H1 (cell line): ENCODE results near the gene CEP135. TPM values are rescaled to one million over a fixed set of nuclear protein-coding genes. Genes with fewer than 3 reads are reported as not detected.

Source experiments
- CTCF ChIA-PET: fragments of 300-600 bp; sonication (Branson Sonifier 250); formaldehyde crosslinking; loops from one replicate; lab custom pipeline; 2021; ENCODE audit not compliant: partially characterized antibody; lab: Charles Lee
- POLR2A ChIA-PET: fragments of 300-600 bp; sonication (Branson Sonifier 250); formaldehyde crosslinking; loops from one replicate; lab custom pipeline; 2021; ENCODE audit warnings: inconsistent platforms; ENCODE audit not compliant: partially characterized antibody; lab: Charles Lee
- DNase-seq, 2 experiments: peaks; one replicate each; pipeline versions ENCODE4 v3.0.0 to v3.0.0-alpha.2; 2010 to 2022; ENCODE audit warnings: low spot score in 2 of 2, low read depth in 1 of 2, mixed read lengths in 1 of 2
- FAIRE-seq: peaks from 2 replicates; lab custom pipeline; 2011; peaks lifted over from hg19 to GRCh38; lab: Jason Lieb, UNC
- H2AFZ ChIP-seq: 2 replicates; pipeline ENCODE4 v1.8.1; 2012; ENCODE audit warnings: low read length, inconsistent platforms
- H2AK5ac ChIP-seq: 2 replicates; pipeline ENCODE4 v1.6.1; 2013; ENCODE audit warnings: low read depth, low read length
- H2BK120ac ChIP-seq: replicated peaks from 2 replicates; pipeline ENCODE3; 2013; ENCODE audit warnings: low read depth, low read length, inconsistent platforms
- H2BK12ac ChIP-seq: 2 replicates; pipeline ENCODE4 v1.6.1; 2013; ENCODE audit warnings: low read depth, low read length
- H2BK15ac ChIP-seq: 2 replicates; pipeline ENCODE4 v1.6.1; 2013; ENCODE audit warnings: low read length
- H2BK20ac ChIP-seq: 2 replicates; pipeline ENCODE4 v1.6.1; 2013; ENCODE audit warnings: low read length
- H2BK5ac ChIP-seq: 2 replicates; pipeline ENCODE4 v1.6.1; 2013; ENCODE audit warnings: low read depth, low read length
- H3K14ac ChIP-seq: 2 replicates; pipeline ENCODE4 v1.6.1; 2013; ENCODE audit warnings: inconsistent platforms; ENCODE audit not compliant: insufficient read length
- H3K18ac ChIP-seq: 2 replicates; pipeline ENCODE4 v1.6.1; 2013; ENCODE audit warnings: low read length; ENCODE audit errors: extremely low read depth
- H3K23ac ChIP-seq: 2 replicates; pipeline ENCODE4 v1.6.1; 2013; ENCODE audit warnings: inconsistent platforms; ENCODE audit not compliant: insufficient read length
- H3K23me2 ChIP-seq: 2 replicates; pipeline ENCODE4 v1.6.1; 2013; ENCODE audit warnings: low read depth, low read length
- H3K27ac ChIP-seq: 2 replicates; pipeline ENCODE4 v1.6.1; 2011; ENCODE audit warnings: low read depth, low read length, inconsistent platforms
- H3K27me3 ChIP-seq, 4 experiments: replicated peaks in 1 of 4; 1 replicate in 1 of 4; 2 replicates in 3 of 4; pipeline versions ENCODE4 v1.6.1 to v1.8.1; 2011 to 2013; ENCODE audit warnings: low read length in 3 of 4, mild to moderate bottlenecking in 3 of 4, inconsistent platforms in 2 of 4, mixed read lengths in 2 of 4, moderate library complexity in 1 of 4; ENCODE audit not compliant: control insufficient read depth in 3 of 4, insufficient read depth in 3 of 4; ENCODE audit errors: extremely low read depth in 1 of 4
- H3K36me3 ChIP-seq, 4 experiments: 2 replicates each; pipeline versions ENCODE4 v1.6.1 to v1.8.1; 2011 to 2013; ENCODE audit warnings: mild to moderate bottlenecking in 4 of 4, low read length in 3 of 4, moderate library complexity in 2 of 4, control low read depth in 1 of 4, inconsistent platforms in 1 of 4; ENCODE audit not compliant: insufficient read depth in 4 of 4, control insufficient read depth in 2 of 4
- H3K4ac ChIP-seq: replicated peaks from 2 replicates; pipeline ENCODE3; 2013; ENCODE audit warnings: low read length, low read depth, mixed read lengths, inconsistent platforms; ENCODE audit not compliant: insufficient read length
- H3K4me1 ChIP-seq, 4 experiments: replicated peaks in 1 of 4; 1 replicate in 1 of 4; 2 replicates in 3 of 4; pipeline versions ENCODE4 v1.6.1 to v1.8.1; 2011 to 2013; ENCODE audit warnings: low read length in 3 of 4, inconsistent platforms in 2 of 4, mixed read lengths in 1 of 4; ENCODE audit not compliant: insufficient read depth in 4 of 4, control insufficient read depth in 3 of 4
- H3K4me2 ChIP-seq, 2 experiments: 2 replicates each; pipeline versions ENCODE4 v1.6.1 to v1.8.1; 2011 to 2013; ENCODE audit warnings: low read depth in 2 of 2, low read length in 2 of 2, control low read depth in 1 of 2, inconsistent platforms in 1 of 2, mild to moderate bottlenecking in 1 of 2; ENCODE audit not compliant: insufficient read depth in 1 of 2
- H3K4me3 ChIP-seq, 4 experiments: fragments of 200-600, 300-600 bp in 1 of 4; sonication (generic), shearing (Covaris generic), sonication (Bioruptor Twin) in 1 of 4; 2 replicates each; pipeline versions ENCODE4 v1.5.1 to v1.8.1; 2011 to 2016; ENCODE audit warnings: low read length in 4 of 4, low read depth in 3 of 4, control low read depth in 2 of 4, inconsistent platforms in 2 of 4, mild to moderate bottlenecking in 2 of 4, mixed read lengths in 1 of 4, moderate library complexity in 1 of 4; ENCODE audit not compliant: insufficient read depth in 2 of 4; ENCODE audit errors: extremely low read depth in 1 of 4
- H3K56ac ChIP-seq: replicated peaks from 2 replicates; pipeline ENCODE3; 2013; ENCODE audit warnings: low read depth, mild to moderate bottlenecking, mixed read lengths, low read length, inconsistent platforms; ENCODE audit not compliant: insufficient read length
- H3K79me1 ChIP-seq: 2 replicates; pipeline ENCODE4 v1.6.1; 2013; ENCODE audit warnings: low read depth, low read length, control low read depth
- H3K79me2 ChIP-seq, 2 experiments: 2 replicates each; pipeline versions ENCODE4 v1.6.1 to v1.8.1; 2012 to 2013; ENCODE audit warnings: low read length in 2 of 2, mild to moderate bottlenecking in 2 of 2, inconsistent platforms in 1 of 2; ENCODE audit not compliant: insufficient read depth in 2 of 2, control insufficient read depth in 1 of 2
- H3K9ac ChIP-seq, 4 experiments: replicated peaks in 1 of 4; 1 replicate in 1 of 4; 2 replicates in 3 of 4; pipeline versions ENCODE4 v1.6.1 to v1.8.1; 2011 to 2013; ENCODE audit warnings: low read depth in 3 of 4, low read length in 3 of 4, control low read depth in 2 of 4, mild to moderate bottlenecking in 2 of 4, moderate library complexity in 2 of 4, inconsistent platforms in 1 of 4; ENCODE audit errors: extremely low read depth in 1 of 4
- H3K9me3 ChIP-seq, 2 experiments: 2 replicates each; pipeline versions ENCODE4 v1.6.1 to v1.8.1; 2012 to 2013; ENCODE audit warnings: mild to moderate bottlenecking in 2 of 2, moderate library complexity in 2 of 2, control low read depth in 1 of 2, inconsistent platforms in 1 of 2, low read depth in 1 of 2, low read length in 1 of 2, mixed read lengths in 1 of 2; ENCODE audit not compliant: insufficient read depth in 2 of 2
- H4K20me1 ChIP-seq, 2 experiments: replicated peaks in 1 of 2; 2 replicates each; pipeline versions ENCODE3 to v1.8.1; 2011 to 2013; ENCODE audit warnings: inconsistent platforms in 2 of 2, low read length in 2 of 2, mild to moderate bottlenecking in 1 of 2; ENCODE audit not compliant: insufficient read depth in 2 of 2, control insufficient read depth in 1 of 2
- H4K5ac ChIP-seq: 2 replicates; pipeline ENCODE4 v1.6.1; 2013; ENCODE audit warnings: low read length, low read depth, mixed read lengths, inconsistent platforms; ENCODE audit not compliant: insufficient read length
- H4K8ac ChIP-seq: 2 replicates; pipeline ENCODE4 v1.8.0; 2013; ENCODE audit warnings: mild to moderate bottlenecking, moderate library complexity, low read length, inconsistent platforms; ENCODE audit not compliant: insufficient read depth; ENCODE audit errors: extremely low read depth
- H4K91ac ChIP-seq: replicated peaks from 2 replicates; pipeline ENCODE3; 2013; ENCODE audit warnings: low read length, mixed read lengths, inconsistent platforms; ENCODE audit not compliant: insufficient read length
- BACH1 ChIP-seq: IDR thresholded peaks from 2 replicates; pipeline ENCODE4 v1.6.1; 2012; ENCODE audit warnings: low read length, improper control_type of control experiment
- GTF2F1 ChIP-seq: IDR thresholded peaks from 2 replicates; pipeline ENCODE4 v1.6.1; 2012; ENCODE audit warnings: low read depth, low read length, improper control_type of control experiment, borderline replicate concordance
- HDAC2 ChIP-seq, 2 experiments: fragments of 300-600 bp in 1 of 2; sonication (generic) in 1 of 2; IDR thresholded peaks; 2 replicates each; pipeline ENCODE4 v1.6.1; 2011 to 2012; ENCODE audit warnings: low read depth in 2 of 2, low read length in 2 of 2, mild to moderate bottlenecking in 2 of 2, moderate library complexity in 2 of 2, borderline replicate concordance in 1 of 2, inconsistent platforms in 1 of 2
- KDM1A ChIP-seq: fragments of 200-600, 300-600 bp; sonication (generic); IDR thresholded peaks from 2 replicates; pipeline ENCODE4 v1.7.1; 2016; ENCODE audit warnings: mild to moderate bottlenecking, low read length, borderline replicate concordance
- NANOG ChIP-seq: IDR thresholded peaks from 2 replicates; pipeline ENCODE4 v1.6.1; 2011; ENCODE audit warnings: low read length, low read depth, mild to moderate bottlenecking, inconsistent platforms; ENCODE audit not compliant: insufficient read depth, poor library complexity, severe bottlenecking
- POU5F1 ChIP-seq: IDR thresholded peaks from 2 replicates; pipeline ENCODE4 v1.6.1; 2011; ENCODE audit warnings: low read depth, mild to moderate bottlenecking, low read length, moderate library complexity
- RAD21 ChIP-seq, 2 experiments: IDR thresholded peaks in 1 of 2; conservative IDR thresholded peaks in 1 of 2; 2 replicates each; pipeline ENCODE4 v1.6.1; 2011; ENCODE audit warnings: low read depth in 2 of 2, low read length in 2 of 2, improper control_type of control experiment in 1 of 2, inconsistent platforms in 1 of 2, mild to moderate bottlenecking in 1 of 2, moderate library complexity in 1 of 2
- SIX5 ChIP-seq: IDR thresholded peaks from 2 replicates; pipeline ENCODE4 v1.6.1; 2011; ENCODE audit warnings: mild to moderate bottlenecking, low read depth, low read length
- SRF ChIP-seq: IDR thresholded peaks from 2 replicates; pipeline ENCODE4 v1.6.1; 2011; ENCODE audit warnings: mild to moderate bottlenecking, low read depth, low read length, moderate library complexity
- TAF7 ChIP-seq: optimal IDR thresholded peaks from 2 replicates; pipeline ENCODE3; 2011; ENCODE audit warnings: low read depth, mild to moderate bottlenecking, inconsistent platforms, low read length, moderate library complexity, borderline replicate concordance
- TEAD4 ChIP-seq: IDR thresholded peaks from 2 replicates; pipeline ENCODE4 v1.6.1; 2012; ENCODE audit warnings: low read depth, low read length, inconsistent platforms, mixed read lengths
- ZNF274 ChIP-seq: IDR thresholded peaks from 2 replicates; pipeline ENCODE4 v1.7.0; 2012; ENCODE audit warnings: low read length, borderline replicate concordance; ENCODE audit errors: extremely low read depth
- polyA plus RNA-seq, 7 experiments: library from polyadenylated mRNA; depleted of rRNA in 3 of 7; stranded (reverse) in 5 of 7; unstranded in 2 of 7; fragments of >200 nt in 5 of 7; fragments of 200-250 nt in 2 of 7; gene quantifications; 1 replicate in 5 of 7; 2 replicates in 1 of 7; 4 replicates in 1 of 7; pipeline versions ENCODE4 v1.2.1 to v1.2.3, GENCODE V29; 2011 to 2013; ENCODE audit warnings: missing spikeins in 2 of 7, mixed read lengths in 2 of 7
- total RNA-seq: library from RNA; stranded (reverse); fragmentation: NEBNext Ultra II Directional; extraction: Animal tissue kit (Norgen Biotek cat#: 25700); gene quantifications from 2 replicates; pipeline ENCODE4 v1.2.1, GENCODE V29; 2021
- TF ChIP-seq, protein P1 (sequence below): IDR thresholded peaks from 2 replicates; pipeline ENCODE4 v1.6.1; 2011; ENCODE audit warnings: low read depth, mild to moderate bottlenecking, low read length; ENCODE audit not compliant: insufficient read depth

The CEP135 gene
- total and polyA plus RNA-seq, 2 of the 8 experiments (the other 6 are each of a cell fraction or from before 2014, with no cell fraction given), result 2.7 to 14.5 TPM

DNA sequence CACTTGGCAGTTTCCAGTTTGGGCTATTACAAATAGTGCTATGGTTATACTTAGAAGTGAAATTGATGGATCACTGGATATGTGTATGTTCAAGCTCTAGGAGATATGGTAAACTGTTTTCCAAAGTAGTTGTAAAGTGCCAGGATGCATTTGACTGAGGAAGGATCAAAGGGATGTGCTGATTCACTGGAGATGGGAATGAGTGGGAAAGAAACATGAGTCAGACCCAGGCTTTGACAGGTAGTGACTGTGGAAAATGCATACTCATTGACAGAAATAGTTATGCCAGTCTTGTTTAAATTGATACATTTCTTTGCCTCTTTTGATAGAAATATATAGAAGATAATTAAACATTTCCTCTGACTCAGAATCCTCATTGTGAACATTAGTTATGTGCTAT, 77.9 kb downstream of the CEP135 start:
- Histone ChIP-seq H4K5ac (no peak overlapping the region), H3K4ac (no peak overlapping the region), H3K9me3 (no peaks in the 10 kb centered on the region), H4K8ac (no peak overlapping the region), H3K56ac (no peak overlapping the region), H3K23ac (no peak overlapping the region), H2BK120ac (no peak overlapping the region), H3K36me3 (peaks cover 0 to 9% (median 2%) of the 10 kb centered on the region in 4 experiments; a peak in 5 of 8 replicates), H2BK15ac (no peak overlapping the region), H3K79me1 (no peaks in the 10 kb centered on the region), H3K27me3 (no peaks in the 10 kb centered on the region), H4K20me1 (no peaks in the 10 kb centered on the region), H3K18ac (no peak overlapping the region), H3K4me1 (no peaks in the 10 kb centered on the region), H2BK20ac (no peak overlapping the region), H2AK5ac (no peak overlapping the region), H2BK12ac (no peak overlapping the region), H3K23me2 (no peaks in the 10 kb centered on the region), H3K14ac (no peak overlapping the region), H3K79me2 (no peaks in the 10 kb centered on the region), H4K91ac (no peak overlapping the region), H3K9ac (no peak overlapping the region), H3K27ac (no peak overlapping the region), H2AFZ (no peak overlapping the region), H3K4me2 (no peak overlapping the region), H2BK5ac (no peak overlapping the region), H3K4me3 (no peak overlapping the region)
- FAIRE-seq, result no peak
- ChIA-PET CTCF (interaction anchor here (0.8 to 1.4 kb wide), 3 partner anchors 11 to 86 kb away, joined by 3 read pairs; no protein-coding TSS in a partner anchor), POLR2A (no interaction called here)
- TF ChIP-seq, protein P1, sequence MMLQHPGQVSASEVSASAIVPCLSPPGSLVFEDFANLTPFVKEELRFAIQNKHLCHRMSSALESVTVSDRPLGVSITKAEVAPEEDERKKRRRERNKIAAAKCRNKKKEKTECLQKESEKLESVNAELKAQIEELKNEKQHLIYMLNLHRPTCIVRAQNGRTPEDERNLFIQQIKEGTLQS, result no peak
- TF ChIP-seq ZNF274, result no peak
- TF ChIP-seq NANOG, result no peak
- no peak for TF ChIP-seq SIX5
- TF ChIP-seq KDM1A, result no peak
- no peak for TF ChIP-seq HDAC2 (IDR thresholded peaks at IDR 0.05; ENCODE audit: borderline replicate concordance in 1 of 2, low read depth in 2 of 2, low read length in 2 of 2)
- TF ChIP-seq GTF2F1, result no peak
- no peak for TF ChIP-seq TAF7
- TF ChIP-seq RAD21 (IDR thresholded peaks at IDR 0.05 in 1 of 2, conservative IDR thresholded peaks at IDR 0.05 in 1 of 2; ENCODE audit: low read depth in 2 of 2, low read length in 2 of 2), result no peak
- no peak for TF ChIP-seq BACH1
- no peak for TF ChIP-seq SRF
- TF ChIP-seq POU5F1, result no peak
- TF ChIP-seq TEAD4, result no peak
- no peak for DNase-seq
